ENCODE measurements around the gene KIF19.
"Not testable (repeated sequence)": the region's sequence is repeated elsewhere in the genome, so short reads cannot be mapped to it uniquely, and the experiment has no call there.

KIF19 gene, protein sequence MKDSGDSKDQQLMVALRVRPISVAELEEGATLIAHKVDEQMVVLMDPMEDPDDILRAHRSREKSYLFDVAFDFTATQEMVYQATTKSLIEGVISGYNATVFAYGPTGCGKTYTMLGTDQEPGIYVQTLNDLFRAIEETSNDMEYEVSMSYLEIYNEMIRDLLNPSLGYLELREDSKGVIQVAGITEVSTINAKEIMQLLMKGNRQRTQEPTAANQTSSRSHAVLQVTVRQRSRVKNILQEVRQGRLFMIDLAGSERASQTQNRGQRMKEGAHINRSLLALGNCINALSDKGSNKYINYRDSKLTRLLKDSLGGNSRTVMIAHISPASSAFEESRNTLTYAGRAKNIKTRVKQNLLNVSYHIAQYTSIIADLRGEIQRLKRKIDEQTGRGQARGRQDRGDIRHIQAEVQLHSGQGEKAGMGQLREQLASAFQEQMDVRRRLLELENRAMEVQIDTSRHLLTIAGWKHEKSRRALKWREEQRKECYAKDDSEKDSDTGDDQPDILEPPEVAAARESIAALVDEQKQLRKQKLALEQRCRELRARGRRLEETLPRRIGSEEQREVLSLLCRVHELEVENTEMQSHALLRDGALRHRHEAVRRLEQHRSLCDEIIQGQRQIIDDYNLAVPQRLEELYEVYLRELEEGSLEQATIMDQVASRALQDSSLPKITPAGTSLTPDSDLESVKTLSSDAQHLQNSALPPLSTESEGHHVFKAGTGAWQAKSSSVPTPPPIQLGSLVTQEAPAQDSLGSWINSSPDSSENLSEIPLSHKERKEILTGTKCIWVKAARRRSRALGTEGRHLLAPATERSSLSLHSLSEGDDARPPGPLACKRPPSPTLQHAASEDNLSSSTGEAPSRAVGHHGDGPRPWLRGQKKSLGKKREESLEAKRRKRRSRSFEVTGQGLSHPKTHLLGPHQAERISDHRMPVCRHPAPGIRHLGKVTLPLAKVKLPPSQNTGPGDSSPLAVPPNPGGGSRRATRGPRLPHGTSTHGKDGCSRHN

DNA sequence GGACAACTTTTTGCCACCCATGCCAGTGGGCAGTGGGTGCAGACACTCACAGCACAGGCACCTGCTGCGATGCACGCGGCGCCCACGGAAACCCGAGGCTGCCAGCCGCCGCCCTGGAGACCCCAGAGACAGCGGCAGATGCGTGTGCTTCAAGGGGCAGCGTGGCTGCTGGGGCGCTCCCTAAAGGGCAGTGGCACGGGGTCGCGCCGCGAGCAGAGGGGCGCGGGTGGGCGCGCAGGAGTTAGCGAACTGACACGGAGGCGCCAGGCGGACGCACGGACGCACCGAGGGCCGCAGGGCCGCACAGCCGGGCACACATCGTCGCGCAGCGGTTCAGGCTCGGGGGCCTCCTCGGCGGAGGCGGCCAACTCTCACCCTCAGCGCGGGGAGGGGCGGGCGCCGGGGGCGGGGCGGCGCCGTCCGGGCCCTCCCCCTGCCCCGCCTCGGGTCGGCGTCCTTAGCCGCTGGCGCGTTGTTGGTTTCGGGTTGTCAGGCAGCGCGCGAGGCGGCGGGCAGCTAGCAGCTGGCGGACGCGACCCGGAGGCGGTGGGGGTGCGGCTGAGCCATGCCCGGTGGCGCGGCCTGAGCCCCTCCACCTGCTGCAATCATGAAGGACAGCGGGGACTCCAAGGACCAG lies at the start of gene KIF19:
KIF19 (plus strand) TSS at position 484 of the 637 bp plus-strand sequence; CDS start at position 608, 124 bp downstream.
- DNase-seq (ENCODE audit: low spot score), result no peak

DNA sequence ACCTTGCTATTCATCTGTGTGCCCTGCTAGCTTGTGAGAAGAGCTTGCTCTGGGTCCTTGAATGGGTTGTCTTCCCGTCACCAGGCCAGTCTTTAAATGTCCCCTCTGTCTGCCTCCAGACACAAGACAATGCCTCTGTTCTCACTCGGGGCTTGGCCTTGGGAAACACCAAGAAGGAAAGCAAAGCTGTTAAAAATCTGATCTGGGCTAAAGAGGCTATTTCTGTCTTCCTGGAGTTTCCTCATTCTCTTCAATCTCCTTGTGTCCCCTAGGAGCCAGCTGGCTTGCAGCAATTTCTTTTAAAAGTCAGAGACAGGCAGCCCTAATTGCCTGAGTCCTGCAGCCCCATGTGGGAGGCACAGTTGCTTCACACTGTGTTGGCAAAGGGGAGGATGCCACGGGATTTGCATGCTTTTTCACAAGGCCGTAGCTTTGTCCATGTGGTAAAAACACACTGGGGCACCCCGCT lies 49.5 kb upstream of the KIF19 start:
- no peak for DNase-seq (ENCODE audit: low spot score)

DNA sequence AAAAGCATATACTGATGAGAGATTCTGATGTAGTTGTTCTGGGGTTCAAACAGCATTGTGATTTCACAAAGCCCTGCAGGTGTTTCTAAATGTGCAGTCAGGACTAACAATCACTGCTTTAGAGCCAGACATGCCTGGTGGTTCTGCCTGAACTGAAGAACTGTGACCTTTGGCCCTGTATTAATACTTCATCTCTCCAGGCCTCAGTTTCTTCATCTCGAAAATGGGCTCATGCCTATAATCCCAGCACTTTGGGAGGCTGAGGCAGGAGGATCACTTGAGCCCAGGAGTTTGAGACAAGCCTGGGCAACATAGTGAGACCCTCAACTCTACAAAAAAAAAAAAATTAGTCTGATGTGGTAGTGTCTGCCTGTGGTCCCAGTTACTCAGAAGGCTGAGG lies 48.1 kb upstream of the KIF19 start:
- no peak for DNase-seq (ENCODE audit: low spot score)

DNA sequence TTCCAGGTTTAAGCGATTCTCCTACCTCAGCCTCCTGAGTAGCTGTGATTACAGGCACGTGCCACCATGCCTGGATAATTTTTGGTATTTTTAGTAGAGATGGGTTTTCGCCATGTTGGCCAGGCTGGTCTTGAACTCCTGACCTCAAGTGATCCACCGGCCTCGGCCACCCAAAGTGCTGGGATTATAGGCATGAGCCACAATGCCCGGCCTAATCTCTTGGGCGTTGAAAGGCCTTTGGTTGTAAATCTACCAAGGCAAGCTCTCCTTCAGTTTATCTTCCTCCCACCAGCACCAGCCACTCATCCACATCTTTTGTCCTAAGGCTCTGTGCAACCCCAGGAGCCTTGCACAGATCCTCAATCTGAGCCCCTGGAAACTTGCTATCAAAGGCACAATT lies 46.4 kb upstream of the KIF19 start:
- DNase-seq (ENCODE audit: low spot score), result not testable (repeated sequence)

DNA sequence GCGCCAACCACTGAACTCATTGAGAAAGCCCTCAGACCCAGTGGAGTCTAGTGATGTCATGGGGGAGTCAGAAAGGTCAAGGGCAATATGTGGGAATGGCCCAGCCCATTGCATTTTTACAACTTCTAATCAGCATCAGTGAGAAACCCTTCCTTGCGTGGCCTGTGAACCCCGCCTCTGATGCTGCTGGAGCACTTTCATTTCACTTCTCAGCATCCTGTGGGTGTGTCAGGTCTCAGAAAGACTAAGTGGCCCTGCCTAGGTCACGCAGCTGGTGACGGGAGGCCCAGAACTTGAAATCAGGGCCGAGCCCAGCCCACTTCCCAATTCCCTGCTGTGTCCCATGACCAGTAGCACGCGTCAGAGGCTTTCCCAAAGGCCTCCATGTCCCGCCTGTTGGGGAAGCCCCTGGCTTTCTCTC lies 45.9 kb upstream of the KIF19 start:
- DNase-seq (ENCODE audit: low spot score), result no peak

DNA sequence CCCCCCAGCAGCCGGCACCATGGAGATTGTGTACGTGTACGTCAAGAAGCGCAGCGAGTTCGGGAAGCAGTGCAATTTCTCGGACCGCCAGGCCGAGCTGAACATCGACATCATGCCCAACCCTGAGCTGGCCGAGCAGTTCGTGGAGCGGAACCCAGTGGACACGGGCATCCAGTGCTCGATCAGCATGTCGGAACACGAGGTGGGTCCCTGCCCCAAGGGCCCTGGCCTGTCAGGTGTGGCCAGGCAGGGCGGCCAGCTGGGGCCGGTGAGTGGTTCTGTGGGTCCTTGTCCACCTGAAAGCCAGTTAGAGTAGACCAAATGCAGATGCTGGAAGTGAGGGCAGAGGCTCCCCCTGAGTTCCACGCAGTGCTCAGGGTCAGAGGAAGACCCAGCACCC lies 44.2 kb upstream of the KIF19 start:
- no peak for DNase-seq (ENCODE audit: low spot score)

DNA sequence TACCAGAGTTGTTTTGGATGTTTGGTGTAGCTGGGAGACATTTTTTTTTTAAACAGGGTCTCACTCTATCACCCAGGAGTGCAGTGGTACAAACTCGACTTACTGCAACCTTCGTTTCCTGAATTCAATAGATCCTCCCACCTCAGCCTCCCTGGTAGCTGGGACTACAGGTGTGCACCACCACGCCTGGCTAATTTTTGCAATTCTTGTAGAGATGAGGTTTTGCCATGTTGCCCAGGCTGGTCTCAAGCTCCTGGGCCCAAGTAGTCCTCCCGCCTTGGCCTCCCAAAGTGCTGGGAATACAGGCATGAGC lies 43.8 kb upstream of the KIF19 start:
- DNase-seq (ENCODE audit: low spot score), result not testable (repeated sequence)

DNA sequence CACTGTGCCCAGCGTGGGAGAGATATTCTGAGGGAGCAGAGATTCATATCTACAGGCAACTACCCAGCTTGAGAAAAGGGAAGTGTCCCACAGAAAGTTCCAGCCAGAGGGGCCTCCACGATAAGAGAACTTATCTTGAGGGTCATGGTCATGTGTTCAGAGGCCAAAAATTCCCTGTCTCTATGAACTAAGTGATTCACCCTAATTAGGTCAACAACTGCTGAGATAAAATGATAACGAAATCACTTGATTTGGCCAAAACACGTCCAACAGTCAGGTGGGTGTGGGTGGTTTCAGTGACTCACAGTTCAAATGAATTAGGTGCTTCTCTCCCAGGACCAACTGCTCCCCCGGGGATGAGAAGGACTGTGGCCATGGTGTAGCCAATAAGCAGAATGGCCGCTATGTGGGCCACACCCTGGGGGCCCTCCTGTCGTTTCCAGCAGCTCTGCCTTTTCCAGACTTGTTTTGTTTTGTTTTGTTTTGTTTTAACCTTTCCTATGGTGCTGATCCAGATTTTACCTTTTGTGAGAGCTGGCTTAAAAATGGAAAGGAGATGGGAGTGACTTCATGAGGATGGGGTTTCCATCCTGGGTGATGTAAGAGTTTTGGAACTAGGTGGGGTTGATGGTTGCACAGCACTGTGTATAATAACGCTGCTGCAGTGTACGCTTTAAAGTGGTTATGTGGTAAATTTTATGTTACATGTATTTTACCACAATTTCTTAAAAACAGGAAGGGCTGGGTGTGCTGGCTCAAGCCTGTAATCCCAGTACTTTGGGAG lies 43.2 kb upstream of the KIF19 start:
- no peak for DNase-seq (ENCODE audit: low spot score)

DNA sequence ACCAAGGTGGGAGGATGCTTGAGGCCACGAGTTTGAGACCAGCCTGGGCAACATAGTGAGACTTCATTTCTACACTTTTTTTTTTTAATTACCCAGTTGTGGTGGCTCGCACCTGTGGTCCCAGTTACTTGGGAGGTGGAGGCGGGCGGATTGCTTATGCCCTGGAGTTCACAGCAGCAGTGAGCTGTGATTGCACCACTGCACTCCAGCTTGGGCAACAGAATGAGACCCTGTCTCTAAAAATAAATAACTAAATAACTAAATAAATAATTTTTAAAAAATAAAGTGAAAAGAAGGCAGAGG lies 42.7 kb upstream of the KIF19 start:
- DNase-seq (ENCODE audit: low spot score), result no peak

DNA sequence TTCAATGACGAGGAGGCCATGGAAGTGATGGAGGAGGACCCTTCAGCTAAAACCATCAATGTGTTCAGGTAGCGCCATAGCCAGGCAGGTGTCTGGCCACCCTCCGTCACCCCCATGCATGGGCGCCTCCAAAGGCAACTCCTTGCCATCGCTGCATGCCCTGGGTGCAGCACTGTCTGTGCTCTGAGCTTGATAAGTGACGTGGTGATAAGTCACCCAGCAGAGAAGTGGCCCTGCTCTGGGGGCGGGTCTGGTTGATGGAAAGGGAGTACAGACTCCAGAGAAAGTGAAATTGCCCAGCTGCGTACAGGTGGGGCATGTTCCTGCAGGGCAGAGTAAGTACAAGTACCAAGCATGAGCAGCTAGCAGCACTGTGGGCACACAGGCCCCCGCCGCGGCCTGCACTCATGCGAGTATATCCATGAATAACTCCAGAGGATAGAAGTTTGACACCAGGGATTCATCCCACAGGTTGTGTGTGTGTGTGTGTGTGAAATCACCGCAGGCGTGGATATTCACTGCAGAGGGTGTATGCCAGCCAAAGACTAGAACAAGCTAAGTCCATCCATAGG lies 38.9 kb upstream of the KIF19 start:
- no peak for DNase-seq (ENCODE audit: low spot score)

DNA sequence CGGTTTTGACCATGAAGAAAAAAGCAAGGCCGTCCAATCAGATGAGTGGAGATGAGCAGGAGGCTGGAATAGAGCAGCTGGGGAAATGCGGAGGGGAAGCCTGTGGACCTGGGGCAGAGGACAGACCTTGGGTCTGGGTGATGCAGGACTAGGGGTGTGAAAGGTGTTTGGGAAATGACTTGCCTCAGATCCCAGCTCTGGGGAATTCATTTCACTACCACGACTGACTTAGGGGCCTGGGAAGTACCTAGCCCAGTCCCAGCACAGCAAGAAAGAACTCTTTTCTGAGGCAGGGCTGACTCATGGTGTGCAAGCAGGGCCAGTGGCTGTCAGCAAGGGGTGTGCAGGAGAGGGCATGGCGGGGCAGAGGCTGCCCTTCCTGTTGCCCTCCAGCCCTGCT lies 37.2 kb upstream of the KIF19 start:
- DNase-seq (ENCODE audit: low spot score), result no peak

DNA sequence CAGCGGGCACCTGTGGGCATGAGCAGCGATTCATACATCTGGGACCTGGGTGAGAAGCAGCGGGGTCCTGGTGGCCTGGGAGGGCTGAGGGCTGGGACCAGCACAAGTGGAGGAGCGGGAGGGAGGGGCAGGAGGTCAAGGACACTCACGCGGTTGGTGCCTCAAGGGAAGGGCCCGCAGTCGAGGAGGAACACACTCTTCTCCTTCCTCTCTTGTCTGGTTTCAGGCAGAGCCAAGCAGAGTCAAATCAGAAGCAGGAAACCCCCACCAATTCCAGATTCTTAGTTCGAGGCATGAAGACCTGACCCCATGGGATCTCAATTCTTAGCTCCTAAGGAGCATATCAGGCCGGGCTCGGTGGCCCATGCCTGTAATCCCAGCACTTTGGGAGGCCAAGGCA lies 36.3 kb upstream of the KIF19 start:
- DNase-seq (ENCODE audit: low spot score), result no peak

DNA sequence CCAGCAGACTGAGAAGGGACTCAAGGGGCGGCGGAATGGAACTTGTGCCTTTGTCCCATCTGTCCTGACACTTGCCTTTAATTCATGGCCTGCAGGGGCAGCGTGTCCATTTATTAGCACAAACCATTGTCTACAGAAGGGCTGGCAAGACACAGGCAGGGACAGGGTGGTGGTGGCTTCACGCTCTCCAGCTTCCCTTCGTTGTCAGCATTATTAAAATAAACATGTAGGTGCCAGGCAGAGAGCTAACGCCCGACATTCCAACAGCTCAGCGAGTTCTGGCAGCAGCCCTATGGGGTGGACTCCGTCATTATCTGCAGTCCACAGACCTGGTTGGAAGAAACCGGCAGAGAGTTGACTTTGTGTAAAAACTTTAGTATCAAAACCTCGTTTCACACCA lies 35.7 kb upstream of the KIF19 start:
- DNase-seq (ENCODE audit: low spot score), result no peak

DNA sequence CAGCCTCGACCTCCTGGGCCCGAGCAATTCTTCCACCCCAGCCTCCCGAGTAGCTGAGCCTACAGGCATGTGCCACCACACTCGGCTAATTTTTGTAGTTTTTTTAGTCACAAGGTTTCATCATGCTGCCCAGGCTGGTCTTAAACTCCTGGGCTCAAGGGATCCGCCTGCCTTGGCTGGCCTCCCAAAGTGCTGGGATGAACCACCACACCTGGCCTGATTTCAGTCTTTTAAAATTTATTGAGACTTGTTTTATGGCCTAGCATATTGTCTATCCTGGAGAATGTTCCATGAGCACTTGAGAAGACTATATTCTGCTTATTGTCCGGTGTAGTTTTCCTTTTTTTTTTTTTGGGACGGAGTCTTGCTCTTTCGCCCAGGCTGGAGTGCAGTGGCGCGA lies 33.5 kb upstream of the KIF19 start:
- DNase-seq (ENCODE audit: low spot score), result no peak

DNA sequence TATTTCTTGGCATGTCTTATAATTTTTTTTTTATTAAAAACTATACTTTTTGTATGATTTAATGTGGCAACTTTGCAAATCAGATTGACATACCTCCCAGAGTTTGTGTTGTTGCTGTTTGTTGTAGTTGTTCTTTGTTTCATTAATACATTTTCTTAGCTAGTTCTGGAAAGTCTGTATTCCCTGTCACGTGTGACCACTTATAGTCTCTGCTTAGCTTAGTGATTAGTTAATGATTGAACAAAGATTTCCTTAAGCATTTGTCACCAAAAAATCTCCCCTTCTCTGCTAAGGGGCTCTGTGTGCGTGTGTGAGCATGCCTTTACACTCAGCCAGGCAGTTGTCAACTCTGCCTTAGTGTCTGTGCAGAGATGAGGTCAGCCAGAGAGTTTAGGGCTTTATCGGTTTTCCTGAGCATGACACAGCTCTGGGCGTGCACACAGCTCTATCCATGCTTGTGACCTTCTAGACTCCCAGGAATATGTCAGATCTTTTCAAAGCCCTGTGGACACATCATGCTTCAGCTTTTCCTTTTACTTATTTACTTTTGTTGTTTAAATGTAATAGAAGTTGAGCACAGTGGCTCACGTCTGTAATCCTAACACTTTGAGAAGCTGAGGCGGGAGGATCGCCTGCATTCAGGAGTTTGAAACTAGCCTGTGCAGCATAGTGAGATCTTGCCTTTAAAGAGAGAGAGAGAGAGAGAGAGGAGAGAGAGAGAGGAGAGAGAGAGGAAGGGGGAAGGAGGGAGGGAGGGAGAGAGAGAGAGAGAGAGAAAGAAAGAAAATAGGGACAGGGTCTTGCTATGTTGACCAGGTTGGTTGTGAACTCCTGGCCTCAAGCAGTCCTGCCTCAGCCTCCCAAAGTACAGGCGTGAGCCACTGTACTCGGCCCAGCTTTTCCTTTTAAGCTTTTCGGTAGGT lies 30.1 kb upstream of the KIF19 start:
- no peak for DNase-seq (ENCODE audit: low spot score)

DNA sequence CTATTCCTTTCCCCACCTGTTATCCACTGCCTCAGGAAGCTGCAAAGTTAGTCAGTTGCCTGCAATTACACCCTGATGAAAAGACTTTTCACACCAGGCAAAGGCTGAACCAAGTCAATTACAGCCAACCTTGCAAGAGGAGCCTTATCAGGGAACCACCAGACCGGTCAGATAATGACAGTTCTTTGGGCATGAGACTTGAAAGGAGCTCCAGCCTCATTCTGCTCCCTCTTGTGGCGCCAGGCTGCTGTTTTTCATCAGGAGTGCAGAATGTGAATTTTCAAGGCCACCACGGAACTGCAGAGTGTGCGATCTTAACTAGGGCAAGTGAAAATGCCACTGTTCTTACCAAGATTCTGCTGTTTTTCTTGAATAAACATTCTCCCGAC lies 29.5 kb upstream of the KIF19 start:
- DNase-seq (ENCODE audit: low spot score), result peak; percentile 46

DNA sequence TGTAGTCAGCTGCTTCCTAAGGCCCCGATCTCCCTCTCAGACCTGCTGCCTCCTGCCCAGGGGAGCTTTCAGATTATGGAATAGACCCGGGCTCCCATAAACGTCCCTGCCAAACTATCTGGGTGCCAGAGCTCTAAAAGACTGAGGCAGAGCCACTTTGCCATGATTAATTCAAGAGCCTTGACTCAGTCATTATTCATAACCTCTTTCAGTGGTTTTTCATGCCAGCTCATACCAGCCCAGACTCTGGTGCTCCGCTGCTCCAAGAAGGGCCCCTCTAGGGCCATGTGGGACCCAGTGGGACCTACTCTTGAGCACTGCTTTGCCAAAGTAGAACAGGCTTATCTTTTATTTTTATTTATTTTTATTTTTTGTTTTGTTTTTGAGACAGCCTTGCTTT lies 28.1 kb upstream of the KIF19 start:
- no peak for DNase-seq (ENCODE audit: low spot score)

DNA sequence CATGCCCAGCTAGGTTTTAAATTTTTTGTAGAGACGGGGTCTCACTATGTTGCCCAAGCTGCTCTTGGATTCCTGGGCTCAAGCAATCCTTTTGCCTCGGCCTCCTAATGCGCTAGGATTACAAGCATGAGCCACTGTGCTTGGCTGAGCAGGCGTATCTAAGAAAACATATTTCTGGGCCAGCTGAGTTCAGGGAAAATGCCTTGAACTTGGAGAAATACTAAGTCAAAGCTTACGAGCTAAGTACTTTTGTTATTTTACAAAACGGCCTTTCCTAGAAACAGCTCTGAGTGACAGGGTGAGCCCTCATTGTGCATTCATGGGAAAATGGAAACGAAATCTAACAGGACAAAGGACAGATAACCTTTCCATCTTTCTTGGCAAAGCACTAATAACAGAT lies 27.2 kb upstream of the KIF19 start:
- DNase-seq (ENCODE audit: low spot score), result no peak

DNA sequence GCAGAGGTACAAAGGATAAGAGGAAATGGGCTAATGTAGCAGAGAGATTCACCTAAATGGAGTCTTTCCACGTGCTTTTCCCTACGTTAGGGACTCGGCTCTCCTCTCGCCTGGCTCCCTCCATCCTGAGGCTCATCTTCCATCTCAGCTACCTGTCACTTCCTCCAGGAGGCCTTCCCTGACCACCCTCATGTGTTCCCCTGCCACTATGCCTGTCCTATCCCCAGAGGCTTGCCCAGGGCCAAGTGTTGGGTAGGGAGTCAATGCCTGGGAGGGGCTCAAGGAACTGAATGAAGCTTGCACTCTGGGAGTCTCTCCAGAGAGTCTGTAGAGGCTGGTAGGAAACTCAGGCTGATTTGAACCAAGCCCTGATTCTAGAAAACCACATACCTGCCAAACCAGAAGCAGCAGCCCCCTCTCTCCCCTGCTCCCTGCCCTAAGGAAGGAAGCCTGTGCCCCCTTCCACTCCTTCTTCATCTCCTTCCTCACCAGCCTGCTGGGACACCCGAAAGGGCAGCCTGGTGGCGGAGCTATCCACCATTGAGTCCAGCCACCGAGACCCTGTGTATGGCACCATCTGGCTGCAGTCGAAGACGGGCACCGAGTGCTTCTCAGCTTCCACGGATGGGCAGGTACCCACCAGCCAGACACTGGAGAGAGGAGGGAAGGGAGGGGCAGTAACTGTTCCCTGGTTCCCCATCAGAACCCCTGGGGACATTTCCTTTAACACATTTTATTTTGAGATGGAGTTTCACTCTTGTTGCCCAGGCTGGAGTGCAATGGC lies 26.6 kb upstream of the KIF19 start:
- DNase-seq (ENCODE audit: low spot score), result no peak

DNA sequence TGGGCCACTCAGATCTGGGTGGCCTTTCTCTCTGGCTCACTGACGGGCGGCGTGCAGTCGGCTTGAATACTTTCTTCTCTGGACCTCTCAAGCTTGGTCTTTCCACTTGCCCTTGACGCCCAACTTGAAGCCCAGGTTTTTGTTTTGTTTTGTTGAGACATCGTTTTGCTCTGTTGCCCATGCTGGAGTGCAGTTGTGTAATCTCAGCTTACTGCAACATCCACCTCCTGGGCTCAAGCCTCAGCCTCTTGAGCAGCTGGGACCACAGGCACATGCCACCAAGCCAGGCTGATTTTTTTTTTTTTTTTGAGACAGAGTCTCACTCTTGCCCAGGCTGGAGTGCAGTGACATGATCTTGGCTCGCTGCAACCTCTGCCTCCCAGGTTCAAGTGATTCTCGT lies 22.7 kb upstream of the KIF19 start:
- no peak for DNase-seq (ENCODE audit: low spot score)
